22Rv1 (cell line): ENCODE data around the gene FAT2.

ENCODE experiments used
- ZFX ChIP-seq: fragments of 450-650 bp; IDR thresholded peaks from 2 replicates; pipeline ENCODE4 v1.6.1; 2017; ENCODE audit warnings: antibody characterized with exemption, borderline replicate concordance
- TF ChIP-seq, protein P1 (sequence below): fragments of 450-650 bp; IDR thresholded peaks from 2 replicates; pipeline ENCODE4 v1.5.1; 2017; ENCODE audit warnings: mild to moderate bottlenecking

DNA sequence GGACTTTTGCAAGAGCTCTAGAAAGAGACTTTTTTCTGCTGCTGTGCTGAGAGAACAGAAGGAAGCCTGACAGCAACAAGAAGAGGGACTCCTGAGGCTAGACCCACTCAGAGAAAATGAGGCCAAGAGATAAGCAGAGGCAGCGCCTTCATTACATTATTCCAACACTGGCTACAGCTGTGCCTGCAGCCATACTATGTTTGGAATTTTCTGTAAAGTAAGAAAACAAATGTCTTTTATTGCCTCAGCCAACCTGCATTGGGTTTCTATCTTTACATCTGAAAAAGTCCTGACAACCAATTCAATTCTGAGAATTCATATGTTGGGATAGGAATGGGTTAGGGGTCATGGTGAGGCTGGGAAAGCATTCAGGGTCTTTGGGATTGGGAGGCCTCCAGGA is 33.7 kb downstream of the FAT2 start:
- TF ChIP-seq, protein P1, sequence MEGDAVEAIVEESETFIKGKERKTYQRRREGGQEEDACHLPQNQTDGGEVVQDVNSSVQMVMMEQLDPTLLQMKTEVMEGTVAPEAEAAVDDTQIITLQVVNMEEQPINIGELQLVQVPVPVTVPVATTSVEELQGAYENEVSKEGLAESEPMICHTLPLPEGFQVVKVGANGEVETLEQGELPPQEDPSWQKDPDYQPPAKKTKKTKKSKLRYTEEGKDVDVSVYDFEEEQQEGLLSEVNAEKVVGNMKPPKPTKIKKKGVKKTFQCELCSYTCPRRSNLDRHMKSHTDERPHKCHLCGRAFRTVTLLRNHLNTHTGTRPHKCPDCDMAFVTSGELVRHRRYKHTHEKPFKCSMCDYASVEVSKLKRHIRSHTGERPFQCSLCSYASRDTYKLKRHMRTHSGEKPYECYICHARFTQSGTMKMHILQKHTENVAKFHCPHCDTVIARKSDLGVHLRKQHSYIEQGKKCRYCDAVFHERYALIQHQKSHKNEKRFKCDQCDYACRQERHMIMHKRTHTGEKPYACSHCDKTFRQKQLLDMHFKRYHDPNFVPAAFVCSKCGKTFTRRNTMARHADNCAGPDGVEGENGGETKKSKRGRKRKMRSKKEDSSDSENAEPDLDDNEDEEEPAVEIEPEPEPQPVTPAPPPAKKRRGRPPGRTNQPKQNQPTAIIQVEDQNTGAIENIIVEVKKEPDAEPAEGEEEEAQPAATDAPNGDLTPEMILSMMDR, result no peak
- TF ChIP-seq ZFX, result no peak
